ENCODE data around the gene CMIP. TPM values are rescaled to one million over a fixed set of nuclear protein-coding genes. Genes with fewer than 3 reads are reported as not detected.
"Not testable (repeated sequence)": the region's sequence is repeated elsewhere in the genome, so short reads cannot be mapped to it uniquely, and the experiment has no call there.

Gene CMIP
- total RNA-seq, 1 experiment from 2014 or later: 10.7 TPM

DNA sequence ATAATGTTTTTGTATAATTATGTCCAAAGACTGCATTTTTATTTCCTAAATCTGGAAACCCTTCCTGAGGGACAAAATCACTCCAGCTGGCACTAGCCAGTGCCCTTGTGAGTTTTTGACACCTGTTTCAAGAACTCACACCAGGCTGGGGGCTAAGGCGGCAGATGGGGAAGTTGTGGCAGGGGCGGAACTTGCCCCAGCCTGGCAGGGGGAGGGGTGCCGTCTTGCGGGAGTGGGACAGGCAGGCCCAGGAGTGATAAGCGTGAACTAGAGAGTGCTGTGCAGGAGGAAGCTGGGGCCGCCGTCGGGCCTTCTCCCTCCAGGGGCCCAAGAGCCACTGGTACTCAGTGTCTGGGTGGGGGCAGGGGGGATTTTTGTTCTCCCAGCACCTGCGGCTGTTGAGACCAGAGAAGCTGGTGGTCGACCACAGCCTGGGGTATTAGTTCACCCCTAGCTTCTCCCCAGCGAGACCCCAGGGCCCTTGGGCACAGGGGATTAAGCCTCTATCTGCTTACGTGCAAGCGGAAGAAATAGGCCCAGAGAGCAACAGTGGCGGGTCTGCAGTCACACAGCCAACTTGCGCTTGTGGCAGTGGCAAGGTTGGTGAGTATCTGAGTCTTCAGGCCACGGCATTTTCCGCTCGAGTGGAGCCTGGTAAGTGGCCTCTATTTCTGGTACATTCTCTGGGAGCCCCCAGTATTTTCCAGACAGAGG, 294.3 kb downstream of the CMIP start:
- Histone ChIP-seq H3K4me3 (no peak overlapping the region), H3K4me1 (replicated peaks) (no peaks in the 10 kb centered on the region)
- DNase-seq (ENCODE audit: low read depth in 1 of 2, low spot score in 2 of 2): no peak

DNA sequence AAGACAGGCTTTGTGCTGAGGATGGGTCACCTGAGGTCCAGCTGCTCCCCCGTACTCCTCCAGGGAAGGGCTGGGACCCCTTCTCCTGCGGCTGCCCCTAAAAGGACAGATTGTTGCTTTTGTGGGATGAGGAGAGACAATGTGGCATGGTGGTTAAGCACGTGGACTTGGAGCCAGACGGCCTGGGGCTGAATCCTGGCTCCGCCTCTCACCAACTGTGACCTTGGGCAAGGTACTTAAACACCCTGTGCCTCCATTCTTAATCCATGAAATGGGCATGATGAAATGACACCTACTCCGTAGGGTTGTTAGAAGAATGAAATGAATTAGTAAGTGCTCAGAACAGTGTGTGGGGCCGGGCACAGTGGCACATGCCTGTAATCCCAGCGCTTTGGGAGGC, 294.9 kb downstream of the CMIP start:
- no peaks in the 10 kb centered on the region for H3K27me3 ChIP-seq (replicated peaks)
- H3K36me3 ChIP-seq: no peaks in the 10 kb centered on the region
- no peak overlapping the region for H3K4me3 ChIP-seq
- H3K9me3 ChIP-seq (replicated peaks): no peaks in the 10 kb centered on the region
- no peak for DNase-seq (ENCODE audit: low read depth in 1 of 2, low spot score in 2 of 2)
- H3K4me1 ChIP-seq (replicated peaks): no peaks in the 10 kb centered on the region
- no peak overlapping the region for H3K27ac ChIP-seq

More for the DNA sequence above, 294.3 kb downstream of the CMIP start:
- Histone ChIP-seq H3K36me3 (no peaks in the 10 kb centered on the region), H3K27ac (no peak overlapping the region), H3K9me3 (replicated peaks) (no peaks in the 10 kb centered on the region), H3K27me3 (replicated peaks) (no peaks in the 10 kb centered on the region)

DNA sequence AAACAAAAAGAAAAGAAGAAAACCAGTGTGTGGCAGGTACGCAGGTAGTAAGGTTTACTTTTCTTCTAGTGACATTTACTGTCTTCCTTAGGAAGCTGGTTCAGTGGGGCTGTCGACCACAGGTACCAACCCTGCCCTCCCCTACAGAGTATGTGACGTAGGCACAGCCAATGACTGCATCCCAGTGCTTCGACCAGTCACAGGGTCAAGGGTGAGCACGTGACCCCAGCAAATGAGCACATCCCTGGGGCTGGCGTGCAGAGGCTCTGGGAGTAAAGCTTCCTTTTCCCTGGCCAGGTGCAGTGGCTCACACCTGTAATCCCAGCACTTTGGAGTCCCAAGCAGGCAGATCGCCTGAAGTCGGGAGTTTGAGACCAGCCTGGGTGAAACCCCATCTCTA, 295.6 kb downstream of the CMIP start:
- H3K27ac ChIP-seq: no peak overlapping the region
- no peaks in the 10 kb centered on the region for H3K9me3 ChIP-seq (replicated peaks)
- no peaks in the 10 kb centered on the region for H3K4me1 ChIP-seq (replicated peaks)
- H3K36me3 ChIP-seq: no peaks in the 10 kb centered on the region
- no peak overlapping the region for H3K4me3 ChIP-seq
- no peak for DNase-seq (ENCODE audit: low read depth in 1 of 2, low spot score in 2 of 2)
- no peaks in the 10 kb centered on the region for H3K27me3 ChIP-seq (replicated peaks)

DNA sequence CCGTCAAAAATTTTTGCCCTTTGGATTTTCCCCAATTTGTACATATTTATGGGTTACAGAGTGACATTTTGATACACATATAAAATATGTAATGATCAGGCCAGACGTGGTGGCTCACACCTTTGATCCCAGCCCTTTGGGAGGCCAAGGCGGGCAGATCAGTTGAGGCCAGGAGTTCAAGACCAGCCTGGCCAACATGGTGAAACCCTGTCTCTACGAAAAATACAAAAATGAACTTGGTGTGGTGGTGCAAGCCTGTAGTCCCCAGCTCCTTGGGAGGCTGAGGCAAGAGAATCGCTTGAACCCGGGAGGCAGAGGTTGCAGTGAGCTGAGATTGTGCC, 296.8 kb downstream of the CMIP start:
- not testable (repeated sequence) for H3K27me3 ChIP-seq (replicated peaks); DNase-seq (ENCODE audit: low read depth in 1 of 2, low spot score in 2 of 2); H3K4me1 ChIP-seq (replicated peaks); H3K9me3 ChIP-seq (replicated peaks); H3K27ac ChIP-seq; H3K36me3 ChIP-seq; H3K4me3 ChIP-seq

DNA sequence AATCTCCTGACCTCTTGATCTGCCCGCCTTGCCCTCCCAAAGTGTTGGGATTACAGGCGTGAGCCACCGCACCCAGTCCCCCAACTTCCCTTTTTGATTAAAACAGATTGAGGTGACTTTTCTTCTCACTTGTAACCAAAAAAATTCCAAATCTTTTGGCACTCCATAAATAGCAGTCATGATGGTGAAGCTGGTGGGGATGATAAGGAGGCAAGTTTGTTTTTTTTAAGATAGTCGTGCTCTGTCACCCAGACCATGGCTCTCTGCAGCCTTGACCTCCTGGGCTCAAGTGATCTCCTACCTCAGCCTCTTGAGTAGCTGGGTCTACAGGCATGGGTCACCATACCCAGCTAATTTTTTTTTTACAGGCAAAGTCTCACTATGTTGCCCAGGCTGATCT, 299.8 kb downstream of the CMIP start:
- Histone ChIP-seq H3K27ac (no peak overlapping the region), H3K4me1 (replicated peaks) (peaks cover 8% of the 10 kb centered on the region), H3K4me3 (no peak overlapping the region)

DNA sequence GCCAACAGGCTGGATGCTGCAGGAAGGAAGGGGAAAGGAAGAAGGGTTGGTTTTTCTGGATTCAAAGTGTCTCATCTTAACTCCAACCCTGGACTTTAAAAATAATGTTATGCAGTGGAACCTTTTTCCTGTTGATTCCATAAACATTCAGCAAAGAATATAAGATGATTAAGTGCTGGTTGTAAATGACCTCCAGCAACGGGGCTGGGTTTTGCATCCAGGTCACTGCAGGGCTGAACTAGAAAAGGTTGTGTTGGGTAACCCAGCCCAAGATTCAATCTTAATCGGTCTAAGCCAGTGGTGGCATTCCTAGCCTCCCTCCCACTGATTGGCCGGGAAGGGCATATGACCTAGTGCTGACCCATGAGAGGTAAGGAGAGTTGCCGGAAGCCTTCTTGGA, 300.3 kb downstream of the CMIP start:
- Histone ChIP-seq H3K4me3 (no peak overlapping the region), H3K27ac (no peak overlapping the region), H3K36me3 (no peaks in the 10 kb centered on the region), H3K9me3 (replicated peaks) (no peaks in the 10 kb centered on the region), H3K27me3 (replicated peaks) (no peaks in the 10 kb centered on the region), H3K4me1 (replicated peaks) (peaks cover 8% of the 10 kb centered on the region)
- DNase-seq (ENCODE audit: low read depth in 1 of 2, low spot score in 2 of 2): no peak

More for the DNA sequence above, 299.8 kb downstream of the CMIP start:
- Histone ChIP-seq H3K36me3 (no peaks in the 10 kb centered on the region), H3K27me3 (replicated peaks) (no peaks in the 10 kb centered on the region), H3K9me3 (replicated peaks) (no peaks in the 10 kb centered on the region)
- DNase-seq (ENCODE audit: low read depth in 1 of 2, low spot score in 2 of 2): no peak

DNA sequence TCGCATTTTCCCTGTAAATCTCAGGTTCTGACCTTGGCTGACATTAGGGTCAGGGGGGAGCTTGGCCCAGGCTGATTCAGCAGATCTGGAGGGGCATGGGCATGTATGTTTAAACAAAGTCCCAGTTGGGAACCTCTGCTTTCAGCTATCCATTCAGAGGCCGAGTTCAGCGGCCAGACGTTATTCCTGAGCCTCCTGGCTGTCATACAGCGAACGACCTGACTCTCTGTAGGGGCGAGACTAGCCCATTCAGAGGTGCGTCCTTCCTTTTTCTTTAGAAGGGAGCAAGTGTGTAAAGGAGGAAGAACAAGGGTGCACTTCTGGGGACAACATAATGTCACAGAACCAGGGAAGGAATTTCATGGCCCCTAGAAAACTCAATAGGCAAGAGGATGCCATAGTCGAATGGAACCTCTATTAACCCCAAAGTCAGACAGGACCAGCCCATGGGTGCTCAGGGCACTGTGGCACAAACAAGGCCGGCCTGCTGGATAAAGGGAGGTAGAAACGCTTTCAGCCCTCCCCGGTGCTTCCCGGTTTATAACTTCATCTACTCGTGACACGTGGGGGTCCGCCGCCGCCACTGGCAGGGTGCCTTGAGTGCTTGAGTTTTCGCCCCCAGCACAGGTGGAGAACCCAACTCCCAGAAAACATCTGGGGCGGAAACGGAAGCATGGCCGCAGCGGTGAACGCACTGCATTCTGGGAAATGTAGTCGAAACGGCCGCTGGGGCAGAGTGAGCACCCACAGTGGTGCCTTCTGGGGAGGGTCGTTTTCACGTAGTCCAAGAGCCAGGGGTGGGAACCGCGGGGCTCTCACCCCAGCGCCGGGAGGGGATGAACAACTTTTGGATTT, 301.3 kb downstream of the CMIP start:
- H3K9me3 ChIP-seq (replicated peaks): no peaks in the 10 kb centered on the region
- no peaks in the 10 kb centered on the region for H3K27me3 ChIP-seq (replicated peaks)
- no peak overlapping the region for H3K27ac ChIP-seq
- H3K4me3 ChIP-seq: peak overlapping the region; percentile 18
- DNase-seq (ENCODE audit: low read depth in 1 of 2, low spot score in 2 of 2): peak; percentile 45 to 61
- no peaks in the 10 kb centered on the region for H3K36me3 ChIP-seq
- H3K4me1 ChIP-seq (replicated peaks): peaks cover 8% of the 10 kb centered on the region

DNA sequence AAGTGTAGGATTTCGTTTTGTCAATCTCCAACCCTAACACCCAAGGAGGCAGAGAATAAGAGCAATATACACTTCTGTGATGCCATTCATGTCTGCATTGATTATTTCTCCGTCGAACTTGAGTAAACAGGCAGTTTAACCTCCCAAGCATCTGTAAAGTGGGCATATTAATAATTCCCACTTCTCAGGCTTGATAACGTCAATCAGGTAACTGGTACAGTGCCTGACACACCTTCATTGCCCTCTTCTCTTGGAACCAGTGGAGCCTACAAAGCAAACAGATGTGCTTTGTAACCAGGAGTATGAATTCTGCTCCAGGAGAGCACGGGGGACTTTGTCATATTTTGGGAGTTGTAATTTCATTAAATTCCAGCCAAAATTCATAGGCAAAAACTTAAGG, 302.0 kb downstream of the CMIP start:
- Histone ChIP-seq H3K4me3 (no peak overlapping the region), H3K27ac (no peak overlapping the region), H3K9me3 (replicated peaks) (no peaks in the 10 kb centered on the region), H3K36me3 (no peaks in the 10 kb centered on the region), H3K4me1 (replicated peaks) (peaks cover 8% of the 10 kb centered on the region), H3K27me3 (replicated peaks) (no peaks in the 10 kb centered on the region)
- DNase-seq (ENCODE audit: low read depth in 1 of 2, low spot score in 2 of 2): no peak

DNA sequence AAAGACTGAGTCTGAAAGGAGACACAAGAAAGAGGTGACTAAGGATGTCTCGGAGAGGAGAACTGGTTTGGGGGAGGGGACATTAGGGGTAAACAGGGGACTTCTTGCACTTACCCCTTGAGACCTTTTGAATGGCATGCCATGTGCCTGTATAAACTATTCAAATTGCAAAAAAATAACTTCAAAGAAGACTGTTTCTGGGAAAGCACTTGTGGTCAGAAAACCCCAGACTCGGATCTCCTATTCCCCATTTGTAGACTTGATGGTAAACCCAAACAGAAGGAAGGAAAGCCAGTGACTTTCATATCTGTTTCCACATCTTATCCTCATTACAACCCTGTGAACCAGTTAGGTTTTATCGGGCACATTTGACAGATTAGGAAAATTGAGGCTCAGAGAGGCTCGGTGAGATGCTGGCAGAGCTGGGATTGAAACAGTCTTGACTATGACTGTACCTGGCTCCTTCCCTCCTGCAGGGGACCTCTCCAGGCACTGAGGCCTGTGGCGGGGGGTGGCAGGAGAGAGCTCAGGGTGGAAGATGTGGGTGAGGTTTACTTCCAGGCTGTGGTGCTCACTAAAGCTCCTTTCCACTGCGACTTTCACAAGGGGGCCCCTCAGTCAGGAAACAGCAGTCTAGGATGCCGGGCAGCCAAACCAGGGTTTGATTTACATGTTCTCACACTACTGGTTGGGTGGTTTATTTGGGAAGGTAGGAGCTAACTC, 304.0 kb downstream of the CMIP start:
- H3K27ac ChIP-seq: no peak overlapping the region
- H3K27me3 ChIP-seq (replicated peaks): no peaks in the 10 kb centered on the region
- peaks cover 8% of the 10 kb centered on the region for H3K4me1 ChIP-seq (replicated peaks)
- no peak overlapping the region for H3K4me3 ChIP-seq
- no peaks in the 10 kb centered on the region for H3K9me3 ChIP-seq (replicated peaks)
- no peaks in the 10 kb centered on the region for H3K36me3 ChIP-seq
- no peak for DNase-seq (ENCODE audit: low read depth in 1 of 2, low spot score in 2 of 2)

DNA sequence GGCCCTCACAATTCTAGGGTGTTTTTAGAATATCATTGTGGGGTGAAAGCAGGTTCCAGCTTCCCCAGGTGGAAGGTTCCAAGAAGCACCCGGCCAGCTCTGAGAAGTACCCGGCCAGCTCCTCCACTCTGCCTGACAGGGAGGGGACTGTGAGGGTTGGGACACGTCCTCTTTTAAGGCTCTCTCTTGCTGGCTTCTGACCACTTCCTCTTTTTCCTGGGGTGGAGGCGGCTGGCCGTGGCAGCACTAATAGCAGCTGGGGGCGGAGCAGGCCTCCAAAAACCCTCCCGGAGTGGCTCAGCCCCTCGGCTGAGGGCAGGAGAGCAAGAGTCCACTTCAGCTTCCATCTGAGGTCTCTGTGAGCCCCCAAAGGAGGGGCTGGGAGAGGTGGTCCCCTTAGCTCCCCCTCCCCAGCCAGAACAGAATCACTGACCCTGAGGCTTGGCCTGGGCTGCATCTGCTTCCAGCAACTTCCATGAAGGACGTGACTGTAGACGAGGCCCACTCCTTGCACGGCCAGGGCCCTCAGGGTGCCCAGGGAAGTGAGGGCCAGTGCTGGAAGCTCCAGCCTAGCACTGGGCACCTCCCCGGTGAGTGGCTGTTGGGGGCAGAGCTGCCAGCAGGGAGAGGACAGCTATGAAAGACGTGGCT, 307.7 kb downstream of the CMIP start:
- no peak for DNase-seq (ENCODE audit: low read depth in 1 of 2, low spot score in 2 of 2)
- H3K4me1 ChIP-seq (replicated peaks): no peaks in the 10 kb centered on the region
- no peak overlapping the region for H3K27ac ChIP-seq
- no peak overlapping the region for H3K4me3 ChIP-seq
- H3K27me3 ChIP-seq (replicated peaks): no peaks in the 10 kb centered on the region
- H3K36me3 ChIP-seq: no peaks in the 10 kb centered on the region
- no peaks in the 10 kb centered on the region for H3K9me3 ChIP-seq (replicated peaks)

DNA sequence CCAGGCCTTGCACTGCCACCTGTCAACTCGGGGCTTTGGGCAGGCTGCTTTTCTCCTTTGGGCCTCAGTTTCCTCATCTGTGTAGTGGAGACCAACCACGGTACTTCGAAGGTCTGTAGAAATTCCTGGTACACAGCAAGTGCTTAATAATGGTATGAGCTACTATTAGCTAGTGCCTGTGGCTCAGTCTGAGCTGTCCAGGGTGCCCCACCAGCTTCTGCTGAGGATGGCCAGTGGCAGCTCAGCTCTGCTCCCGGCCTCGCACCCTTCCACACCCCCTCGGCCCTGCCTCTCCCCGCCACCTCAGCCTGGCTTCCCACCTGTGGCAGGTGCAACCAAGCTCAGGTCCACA, 308.2 kb downstream of the CMIP start:
- Histone ChIP-seq H3K36me3 (no peaks in the 10 kb centered on the region), H3K4me3 (no peak overlapping the region), H3K9me3 (replicated peaks) (no peaks in the 10 kb centered on the region), H3K4me1 (replicated peaks) (no peaks in the 10 kb centered on the region), H3K27me3 (replicated peaks) (no peaks in the 10 kb centered on the region), H3K27ac (no peak overlapping the region)
- no peak for DNase-seq (ENCODE audit: low read depth in 1 of 2, low spot score in 2 of 2)

DNA sequence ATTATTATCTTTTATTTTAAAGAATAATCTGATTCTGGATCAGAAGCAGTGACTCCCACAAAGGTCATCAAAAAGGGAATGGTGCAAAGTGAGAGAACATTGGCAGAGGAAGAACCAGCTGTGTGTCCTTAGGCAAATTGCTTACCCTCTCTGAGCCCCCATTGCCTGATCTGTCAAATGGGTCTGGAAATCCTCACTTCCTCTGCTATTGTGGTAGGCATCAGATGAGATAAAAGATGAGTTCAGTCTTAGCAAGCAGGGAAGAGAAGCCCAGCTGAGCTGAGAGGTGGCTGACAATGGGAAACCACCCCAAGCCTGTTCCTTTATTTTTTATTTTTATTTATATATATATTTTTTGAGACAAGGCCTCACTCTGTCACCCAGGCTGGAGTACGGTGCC, 310.2 kb downstream of the CMIP start:
- H3K4me1 ChIP-seq (replicated peaks): no peaks in the 10 kb centered on the region
- no peaks in the 10 kb centered on the region for H3K36me3 ChIP-seq
- no peak overlapping the region for H3K4me3 ChIP-seq
- no peaks in the 10 kb centered on the region for H3K9me3 ChIP-seq (replicated peaks)
- no peak overlapping the region for H3K27ac ChIP-seq
- H3K27me3 ChIP-seq (replicated peaks): no peaks in the 10 kb centered on the region
- no peak for DNase-seq (ENCODE audit: low read depth in 1 of 2, low spot score in 2 of 2)

DNA sequence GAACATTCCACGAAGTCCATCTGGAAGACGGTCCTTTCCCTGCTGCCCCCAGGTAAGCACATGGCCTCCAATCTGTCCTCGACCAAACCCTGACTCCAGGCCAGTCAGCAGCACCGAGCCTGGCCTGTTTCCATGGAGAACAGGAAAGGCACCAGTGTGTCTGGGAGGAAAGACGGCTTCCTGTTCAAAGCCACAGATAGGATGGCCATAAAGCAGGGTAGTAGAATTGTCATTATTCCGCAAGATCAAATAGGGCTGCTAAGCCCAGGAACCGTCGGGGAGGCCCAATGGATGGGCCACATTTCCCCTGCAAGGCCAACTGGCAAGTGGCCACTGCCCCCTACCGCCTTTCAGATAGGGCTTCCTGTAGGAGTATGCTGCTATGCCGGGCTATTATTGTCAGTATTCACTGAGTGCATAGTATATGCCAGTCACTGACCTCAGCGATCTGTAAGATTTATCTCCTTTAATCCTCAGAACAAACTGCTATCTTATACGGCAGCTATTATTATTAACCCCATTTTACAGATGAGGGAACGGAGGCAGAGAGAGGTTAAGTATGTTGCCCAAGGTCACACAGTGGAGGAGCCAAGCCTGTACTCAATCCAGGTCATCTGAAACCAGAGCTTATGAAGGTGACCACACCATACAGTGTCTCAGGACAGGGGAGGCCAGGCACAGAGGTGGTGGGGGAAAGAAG, 311.5 kb downstream of the CMIP start:
- H3K4me3 ChIP-seq: no peak overlapping the region
- H3K27me3 ChIP-seq (replicated peaks): no peaks in the 10 kb centered on the region
- no peak for DNase-seq (ENCODE audit: low read depth in 1 of 2, low spot score in 2 of 2)
- no peaks in the 10 kb centered on the region for H3K4me1 ChIP-seq (replicated peaks)
- no peaks in the 10 kb centered on the region for H3K9me3 ChIP-seq (replicated peaks)
- H3K36me3 ChIP-seq: no peaks in the 10 kb centered on the region
- no peak overlapping the region for H3K27ac ChIP-seq
